Lower leg skin (tissue), 4 donors: ENCODE data around the gene YES1. TPM values are rescaled to one million over a fixed set of nuclear protein-coding genes. Genes with fewer than 3 reads are reported as not detected.
A peak's percentile ranks its signal among the peaks of the same experiment; 100 is the strongest.

Source experiments
- DNase-seq, 2 donors: peaks; one replicate each; pipeline ENCODE4 v3.0.0-alpha.2; 2019; ENCODE audit warnings: low spot score in 2 of 2
- H3K4me3 ChIP-seq: fragments of 200-600 bp; sonication (generic); 2 replicates; pipeline ENCODE4 v1.5.1; 2017; ENCODE audit warnings: mild to moderate bottlenecking, low read depth; ENCODE audit not compliant: poor library complexity, severe bottlenecking
- CTCF ChIP-seq, 3 donors: fragments of 450-650 bp; IDR thresholded peaks; one replicate each; pipeline ENCODE4 v1.5.1; 2016; ENCODE audit warnings: antibody characterized with exemption in 3 of 3, mild to moderate bottlenecking in 3 of 3, moderate library complexity in 2 of 3
- POLR2A ChIP-seq, 2 donors: fragments of 450-650 bp; IDR thresholded peaks; one replicate each; pipeline ENCODE4 v1.6.1; 2016 to 2017; ENCODE audit warnings: antibody characterized with exemption in 2 of 2, mild to moderate bottlenecking in 1 of 2, moderate library complexity in 1 of 2
- WGBS, 2 donors: methylation state at CpG; one replicate each; pipeline ENCODE4 v1.1.5; 2018; 5-methylcytosine and 5-hydroxymethylcytosine counted together
- intact Hi-C: fragments of 100-400 bp; cut with DNase I; formaldehyde crosslinking; loops from one replicate; pipeline ENCODE4 v1.15.0; 2023; ENCODE audit warnings: low total_unique reads
- total RNA-seq, 4 donors: library from RNA; depleted of rRNA; stranded (reverse); fragments of >200 nt; gene quantifications; one replicate each; pipeline ENCODE4 v1.1.0, GENCODE V29; 2016

Gene YES1
- total RNA-seq, 4 donors from 2014 or later: 62.3 to 133 (median 90.0) TPM

GRCh38 chr18:693466-694187, 118.4 kb downstream of the YES1 start:
- WGBS, 2 donors: 72 to 80% methylated on average over 8 of the region's 8 CpGs
- intact Hi-C loops: no loop called here
- no peak overlapping the region for H3K4me3 ChIP-seq
- peak in 1 of 2 donors; percentile 56 for DNase-seq
- TF ChIP-seq POLR2A (IDR thresholded peaks at IDR 0.05): no peak
- no peak for TF ChIP-seq CTCF (IDR thresholded peaks at IDR 0.05)

- WGBS, 2 donors: 77 to 86% methylated on average over 6 of the region's 6 CpGs
- DNase-seq: peak in 1 of 2 donors; percentile 62
- intact Hi-C loops: no loop called here
- TF ChIP-seq POLR2A (IDR thresholded peaks at IDR 0.05): no peak
- no peak for TF ChIP-seq CTCF (IDR thresholded peaks at IDR 0.05)
- no peak overlapping the region for H3K4me3 ChIP-seq
These were observed 119.2 kb downstream of the YES1 start for GRCh38 chr18:692824-693223.

DNA sequence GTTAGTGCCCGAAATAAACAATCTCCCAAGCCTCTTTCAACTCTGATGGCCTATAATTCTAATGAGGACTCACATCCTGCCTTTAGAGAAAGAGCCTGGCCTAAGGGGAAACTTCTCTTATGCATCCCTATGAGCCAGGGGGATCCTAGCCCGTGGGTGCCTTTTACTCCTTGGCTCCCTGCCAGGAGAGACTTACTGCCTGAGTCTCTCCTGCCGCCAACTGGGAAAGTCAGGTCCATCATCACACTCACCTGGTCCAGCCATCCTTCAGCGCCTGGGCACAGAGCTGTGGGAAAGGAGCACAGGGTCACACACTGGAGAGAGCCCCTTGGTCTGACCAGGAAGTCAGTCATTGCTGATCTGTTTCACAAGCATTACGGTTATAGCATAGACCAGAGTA, 123.7 kb downstream of the YES1 start:
- no peak overlapping the region for H3K4me3 ChIP-seq
- DNase-seq: no peak
- no peak for TF ChIP-seq POLR2A (IDR thresholded peaks at IDR 0.05)
- no peak for TF ChIP-seq CTCF (IDR thresholded peaks at IDR 0.05)
- intact Hi-C loops: no loop called here
- 78 to 83% methylated on average over 5 of the region's 5 CpGs for WGBS, 2 donors

GRCh38 chr18:686339-687111, 125.5 kb downstream of the YES1 start:
- WGBS, 2 donors: 88 to 90% methylated on average over 11 of the region's 11 CpGs
- intact Hi-C loops: no loop called here
- TF ChIP-seq POLR2A (IDR thresholded peaks at IDR 0.05) (no peak), CTCF (IDR thresholded peaks at IDR 0.05) (no peak)
- no peak overlapping the region for H3K4me3 ChIP-seq
- DNase-seq: no peak

DNA sequence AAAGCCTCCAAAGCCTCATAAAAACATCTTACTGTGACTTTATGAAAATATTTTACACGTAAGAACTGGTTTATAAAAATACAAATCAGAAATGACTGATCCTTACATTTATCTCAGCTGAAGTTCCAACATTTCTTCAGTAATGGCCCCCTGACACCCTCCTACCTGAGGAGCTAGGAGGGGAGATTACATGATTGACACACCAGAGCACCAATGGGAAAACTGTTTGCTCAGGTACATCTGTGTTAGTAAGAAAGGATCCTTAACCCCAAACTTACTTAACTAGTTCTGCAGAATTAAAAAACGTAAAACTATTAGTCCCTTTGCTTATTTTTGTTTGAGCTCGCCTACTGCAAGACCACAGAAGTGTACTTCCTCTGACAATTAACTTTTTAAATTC, 126.6 kb downstream of the YES1 start:
- WGBS, 2 donors: 87 to 90% methylated on average over 3 of the region's 3 CpGs
- intact Hi-C loops: no loop called here
- H3K4me3 ChIP-seq: no peak overlapping the region
- TF ChIP-seq POLR2A (IDR thresholded peaks at IDR 0.05) (no peak), CTCF (IDR thresholded peaks at IDR 0.05) (no peak)
- DNase-seq: no peak
